Measurements from ENCODE around the gene ENC1.

Gene ENC1

DNA sequence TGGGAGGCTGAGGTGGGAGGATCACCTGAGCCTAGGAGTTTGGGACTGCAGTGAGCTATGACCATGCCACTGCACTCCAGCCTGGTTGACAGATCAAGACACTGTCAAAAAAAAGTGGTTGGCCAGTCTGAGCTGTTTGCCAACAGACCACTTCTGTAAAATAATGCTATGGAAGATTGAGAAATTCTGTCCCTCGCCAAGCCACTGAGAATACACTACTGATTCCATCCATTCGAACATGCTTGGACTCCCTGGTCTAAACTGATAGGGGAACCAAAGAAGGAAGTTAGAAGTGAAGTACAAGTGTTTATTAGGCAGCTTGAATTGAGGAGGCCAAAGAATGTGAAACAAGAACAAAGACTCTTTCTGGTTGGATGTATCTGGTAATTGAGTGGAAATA lies 27.2 kb downstream of the ENC1 start:
- no peak for DNase-seq (ENCODE audit: low read depth in 2 of 3, low spot score in 1 of 3)

DNA sequence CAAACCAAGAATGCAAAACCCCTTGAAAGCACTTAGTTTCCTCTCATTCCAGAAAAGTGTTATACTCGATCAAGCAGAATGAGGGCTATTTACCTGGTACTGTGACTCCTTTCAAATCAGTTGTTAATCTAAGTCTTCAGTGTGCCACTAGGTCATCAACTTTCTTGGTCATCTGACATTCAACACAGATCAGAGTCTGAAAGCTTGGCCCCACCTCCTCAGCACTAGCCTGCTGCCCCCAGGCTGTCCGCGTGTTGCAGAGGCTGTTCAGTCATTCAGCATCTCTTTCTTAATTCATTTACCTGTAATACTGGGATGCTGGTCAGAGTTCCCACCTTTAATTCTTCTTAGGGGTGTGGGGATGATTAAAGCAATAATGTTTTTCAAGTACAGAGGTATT lies 28.5 kb downstream of the ENC1 start:
- DNase-seq (ENCODE audit: low read depth in 2 of 3, low spot score in 1 of 3), result no peak

DNA sequence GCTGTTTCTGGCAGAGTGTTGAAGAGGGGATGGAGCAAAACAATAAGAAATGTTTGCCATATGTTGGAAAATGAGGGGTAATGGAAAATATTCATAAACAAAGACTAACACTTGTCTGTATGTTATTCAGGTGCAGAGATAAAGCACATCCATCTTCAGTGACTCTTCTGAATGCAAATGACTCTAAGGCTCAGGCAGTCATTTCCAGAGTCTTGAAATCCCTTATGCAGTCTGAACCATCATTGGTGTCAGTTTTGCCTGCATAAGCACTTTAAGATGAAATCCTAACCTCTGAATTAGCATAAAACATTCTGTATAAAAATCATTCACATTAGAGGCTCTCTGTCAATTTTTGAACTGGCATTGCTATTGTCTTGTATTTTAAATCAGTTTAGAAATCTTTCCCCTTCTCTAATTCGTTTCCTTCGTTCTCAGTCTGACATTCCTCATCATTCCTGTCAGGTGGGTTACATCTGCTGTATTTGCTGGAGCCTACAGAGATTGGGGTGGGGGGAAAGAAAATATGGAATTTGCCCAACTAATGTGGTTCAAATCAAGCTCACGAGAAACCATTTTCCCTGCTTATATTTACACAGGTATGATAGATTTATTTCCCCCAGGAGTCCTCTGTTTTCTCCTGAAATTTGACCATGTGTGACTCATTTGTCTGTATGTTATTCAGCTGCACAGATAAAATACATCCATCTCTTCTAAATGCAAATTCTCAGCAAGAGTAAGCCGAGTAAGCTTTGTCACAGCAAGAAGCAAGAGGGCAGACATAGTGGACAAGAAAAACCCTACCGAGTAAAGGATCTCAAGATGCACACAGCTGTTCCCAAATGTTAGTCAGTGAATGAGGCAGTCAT lies 31.6 kb downstream of the ENC1 start:
- no peak for DNase-seq (ENCODE audit: low read depth in 2 of 3, low spot score in 1 of 3)

DNA sequence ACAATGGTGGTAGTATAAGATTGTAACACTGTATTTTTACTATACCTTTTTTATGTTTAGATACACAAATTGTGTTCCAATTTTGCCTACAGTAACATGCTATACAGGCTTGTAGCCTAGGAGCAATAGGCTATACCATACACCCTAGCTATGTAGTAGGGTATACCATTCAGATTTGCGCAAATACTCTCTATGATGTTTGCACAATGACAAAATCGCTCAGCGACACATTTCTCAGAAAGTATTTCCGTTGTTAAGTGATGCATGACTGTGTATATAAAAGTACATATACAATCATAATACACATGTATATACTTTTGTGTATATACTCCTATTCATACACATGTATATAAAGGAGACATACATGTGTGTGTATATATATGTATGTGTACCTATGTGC lies 34.8 kb downstream of the ENC1 start:
- no peak for DNase-seq (ENCODE audit: low read depth in 2 of 3, low spot score in 1 of 3)

DNA sequence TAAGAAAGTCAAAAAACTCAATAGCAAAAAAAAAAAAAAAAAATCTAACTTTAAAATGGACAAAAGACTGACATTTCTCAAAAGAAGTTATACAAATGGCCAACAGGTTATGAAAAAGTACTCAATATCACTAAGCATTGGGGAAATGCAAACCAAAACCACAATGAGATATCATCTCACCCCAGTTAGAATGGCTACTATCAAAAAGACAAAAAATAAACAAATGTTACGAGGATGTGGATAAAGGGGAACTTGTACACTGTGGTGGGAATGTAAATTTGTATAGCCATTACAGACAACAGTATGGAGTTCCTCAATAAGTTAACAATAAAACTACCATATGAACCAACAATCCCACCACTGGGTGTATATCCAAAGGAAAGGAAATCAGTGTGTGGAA lies 37.2 kb downstream of the ENC1 start:
- DNase-seq (ENCODE audit: low read depth in 2 of 3, low spot score in 1 of 3), result no peak

DNA sequence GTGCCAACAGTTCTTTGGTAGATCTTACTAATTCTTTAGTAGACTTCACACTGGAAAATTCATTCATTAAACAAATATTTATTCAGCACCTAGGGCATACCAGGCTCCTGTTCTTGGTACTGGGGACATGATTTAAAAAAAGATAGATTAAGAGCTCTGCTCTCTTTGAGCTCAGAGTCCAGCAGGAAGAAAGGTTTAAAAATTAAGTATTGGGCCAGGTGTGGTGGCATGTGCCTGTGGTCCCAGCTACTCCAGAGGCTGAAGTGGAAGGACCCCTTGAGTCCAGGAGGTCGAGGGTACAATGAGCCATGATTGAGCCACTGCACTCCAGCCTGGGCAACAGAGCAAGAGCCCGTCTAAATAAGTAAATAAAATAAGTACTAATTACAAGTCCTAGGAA lies 41.4 kb downstream of the ENC1 start:
- no peak for DNase-seq (ENCODE audit: low read depth in 2 of 3, low spot score in 1 of 3)

DNA sequence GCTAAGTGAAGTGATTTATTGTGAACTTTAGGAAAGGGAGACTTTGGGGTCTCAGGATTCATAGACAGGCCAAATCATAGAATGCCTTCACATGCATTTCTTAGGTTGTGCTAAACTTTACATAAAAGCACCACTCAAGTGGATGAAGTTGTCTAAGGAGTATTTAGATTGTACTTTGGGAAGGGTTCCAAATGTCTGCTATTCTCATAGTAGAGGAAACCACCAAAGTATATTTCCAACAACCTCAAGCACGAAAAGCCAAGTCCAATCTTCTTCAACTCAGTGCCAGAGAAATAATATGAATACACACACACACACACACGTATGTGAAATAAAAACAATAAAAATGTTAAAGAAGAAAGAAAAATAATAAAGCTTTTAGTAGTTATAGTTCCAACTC lies 41.8 kb downstream of the ENC1 start:
- no peak for DNase-seq (ENCODE audit: low read depth in 2 of 3, low spot score in 1 of 3)

DNA sequence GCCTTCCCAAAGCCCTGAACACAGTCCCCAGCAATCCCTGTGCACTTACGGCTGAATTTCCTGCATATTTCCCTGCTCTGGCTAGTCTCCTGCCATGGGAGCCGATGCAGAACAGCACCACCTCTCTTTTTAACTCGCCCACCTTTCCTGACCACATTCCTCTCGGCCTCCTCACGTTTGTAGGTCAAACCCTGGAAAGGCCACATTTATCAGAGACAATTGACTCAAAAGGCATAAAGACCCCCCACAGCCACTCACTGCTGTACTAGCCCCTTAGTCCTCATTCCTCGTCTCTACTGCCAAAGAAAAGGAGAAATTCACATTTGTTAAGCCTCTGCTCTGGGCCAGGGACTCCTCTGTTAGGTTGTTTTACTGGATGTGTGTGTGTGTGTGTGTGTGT lies 43.6 kb downstream of the ENC1 start:
- no peak for DNase-seq (ENCODE audit: low read depth in 2 of 3, low spot score in 1 of 3)

DNA sequence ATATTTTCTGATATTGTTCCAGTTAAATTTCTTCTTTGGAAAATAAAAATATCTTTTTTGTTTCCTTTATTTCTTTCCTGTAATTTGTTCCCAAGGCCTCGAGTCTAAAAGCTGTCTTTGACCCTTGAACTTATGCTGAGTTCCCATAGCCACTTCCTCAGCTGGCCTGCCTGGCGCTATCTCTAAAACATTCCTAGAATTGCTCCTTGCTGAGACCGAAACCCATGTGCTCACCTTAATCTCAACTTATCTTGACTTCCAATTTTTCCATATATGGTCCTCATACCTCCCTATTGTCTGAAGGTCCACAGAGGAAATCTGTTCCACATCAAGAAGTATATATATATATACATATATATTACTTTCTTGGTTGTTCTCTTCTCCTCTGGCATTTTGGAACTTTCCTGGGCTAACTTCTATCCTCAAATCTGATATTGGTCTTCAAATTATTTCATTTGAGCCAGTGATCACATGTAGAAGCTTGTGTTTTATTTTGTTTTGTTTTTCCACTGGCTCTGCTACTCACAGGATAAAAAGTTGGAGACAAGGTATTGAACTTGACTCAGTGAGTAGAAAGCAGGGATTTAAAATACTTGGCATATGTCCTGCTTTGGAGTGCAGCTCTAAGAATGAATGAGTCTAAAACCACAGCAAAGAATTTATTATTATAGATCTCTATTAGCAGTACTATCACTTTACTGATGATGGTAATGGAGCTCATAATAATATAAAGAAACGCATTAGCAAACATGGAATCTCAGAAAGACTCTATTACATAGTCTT lies 45.2 kb downstream of the ENC1 start:
- no peak for DNase-seq (ENCODE audit: low read depth in 2 of 3, low spot score in 1 of 3)

DNA sequence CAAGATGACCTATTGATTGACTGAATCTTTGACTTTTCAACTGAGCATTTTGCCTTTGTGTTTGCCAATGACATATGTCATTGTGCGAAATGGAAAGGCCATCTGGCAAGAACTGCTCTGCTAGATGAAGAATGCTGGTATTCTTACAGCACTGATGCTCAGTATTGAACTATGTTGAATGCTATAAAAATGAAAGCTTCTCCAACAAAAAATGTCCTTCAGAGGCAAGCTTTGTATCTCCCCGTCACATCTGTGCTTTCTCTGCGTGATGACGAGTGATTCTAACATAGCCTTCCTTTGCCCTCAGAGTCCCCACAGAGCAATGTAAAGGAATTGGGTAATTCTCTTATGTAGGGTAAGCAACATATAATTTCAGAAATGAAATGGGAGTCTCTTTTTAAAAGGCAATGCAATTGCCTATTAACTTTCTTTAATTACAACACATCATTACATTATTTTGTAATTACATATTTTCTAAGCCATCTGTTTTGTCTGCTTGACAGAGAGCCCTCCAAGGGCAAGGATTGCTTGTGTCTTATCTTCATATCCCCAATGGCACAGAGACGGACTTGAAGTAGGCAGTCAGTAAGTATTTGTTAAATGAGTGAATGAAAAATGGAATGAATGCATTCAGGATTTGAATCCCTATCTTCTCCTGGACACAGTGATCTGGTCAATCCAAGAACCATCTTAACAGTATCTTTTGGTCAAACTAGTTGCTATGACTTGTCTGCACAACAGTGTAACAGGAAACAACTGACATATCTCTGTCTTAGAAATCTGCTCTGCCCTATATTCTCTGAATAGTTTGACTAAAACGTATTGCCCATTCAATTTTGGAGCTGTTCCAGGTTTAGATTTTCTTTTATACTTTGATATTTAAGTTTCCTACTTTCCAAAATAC lies 46.1 kb downstream of the ENC1 start:
- DNase-seq (ENCODE audit: low read depth in 2 of 3, low spot score in 1 of 3), result no peak

DNA sequence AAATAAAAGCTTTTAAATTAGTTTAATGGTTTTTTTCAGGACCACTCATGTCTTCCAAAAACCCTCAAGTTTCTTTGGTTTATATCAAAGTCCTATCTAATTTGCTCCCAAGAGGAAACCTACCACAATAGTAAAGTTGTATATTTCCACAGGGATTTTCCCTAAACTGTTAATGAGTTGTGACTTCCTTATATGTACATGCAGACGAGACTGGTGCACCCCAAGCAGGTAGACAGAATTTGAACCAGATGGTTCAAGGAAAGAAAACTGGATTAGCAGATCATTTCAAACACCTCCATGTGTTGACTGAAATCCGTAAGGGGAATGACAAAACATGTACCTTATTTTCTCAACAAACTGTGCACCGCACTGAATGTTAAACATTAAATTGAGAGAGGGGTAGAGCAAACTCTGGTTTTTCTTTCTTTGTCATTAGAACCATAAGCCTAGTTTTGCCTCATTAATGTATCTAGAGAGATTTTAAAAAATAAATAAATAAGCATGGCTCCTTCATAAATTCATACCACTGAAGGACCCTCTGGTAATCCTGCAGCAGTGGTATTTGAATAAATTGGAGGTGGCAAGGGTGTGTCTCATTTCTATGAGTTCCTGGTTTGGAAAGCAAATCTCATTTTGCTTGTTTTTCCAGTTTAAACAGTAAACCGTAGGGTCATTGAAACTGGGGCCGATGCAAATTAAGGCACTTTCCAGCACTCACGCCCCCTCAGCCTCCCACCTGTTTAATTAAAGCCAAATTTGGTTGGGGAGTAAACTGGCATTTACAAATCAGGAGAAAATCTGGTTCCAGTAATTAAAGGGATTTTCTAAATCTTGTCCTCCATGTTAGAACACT lies 51.1 kb downstream of the ENC1 start:
- no peak for DNase-seq (ENCODE audit: low read depth in 2 of 3, low spot score in 1 of 3)

DNA sequence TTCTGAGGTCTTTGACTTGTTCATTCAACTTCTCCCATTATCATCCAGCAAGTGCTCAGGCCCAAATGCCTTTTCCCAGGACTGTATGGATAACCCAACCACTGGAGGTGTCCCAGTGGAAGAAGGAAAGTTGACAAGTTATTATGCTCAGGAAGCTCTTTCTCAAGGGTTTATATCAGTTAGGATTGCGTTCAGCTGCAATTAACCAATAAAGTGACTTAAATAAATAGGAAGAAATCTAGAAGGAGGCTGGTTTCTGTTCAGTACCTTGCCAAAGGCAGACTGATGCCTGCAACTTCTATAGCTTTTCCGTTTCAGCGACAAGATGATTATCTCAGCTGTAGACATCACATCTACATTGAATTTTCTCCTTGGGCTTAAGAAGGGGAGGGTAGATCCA lies 52.1 kb downstream of the ENC1 start:
- no peak for DNase-seq (ENCODE audit: low read depth in 2 of 3, low spot score in 1 of 3)

DNA sequence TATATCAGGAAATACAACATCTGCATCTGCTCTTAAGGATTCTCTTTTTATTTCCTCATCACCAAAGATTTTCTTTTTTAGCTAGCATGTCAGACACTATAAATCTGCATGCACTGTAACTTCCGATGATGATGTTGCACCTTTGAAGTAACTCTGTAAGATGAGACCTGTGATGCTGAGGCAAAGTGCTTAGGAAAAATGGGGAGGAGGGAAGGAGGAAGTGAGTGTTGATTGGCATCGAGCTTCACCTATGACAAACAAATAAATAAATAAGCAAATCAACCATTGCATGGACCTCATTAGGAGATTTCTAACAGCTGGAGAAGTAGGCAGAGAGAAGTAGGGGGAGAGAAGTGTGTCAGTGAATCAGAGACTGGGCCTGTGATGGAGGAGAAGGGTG lies 52.6 kb downstream of the ENC1 start:
- DNase-seq (ENCODE audit: low read depth in 2 of 3, low spot score in 1 of 3), result no peak

DNA sequence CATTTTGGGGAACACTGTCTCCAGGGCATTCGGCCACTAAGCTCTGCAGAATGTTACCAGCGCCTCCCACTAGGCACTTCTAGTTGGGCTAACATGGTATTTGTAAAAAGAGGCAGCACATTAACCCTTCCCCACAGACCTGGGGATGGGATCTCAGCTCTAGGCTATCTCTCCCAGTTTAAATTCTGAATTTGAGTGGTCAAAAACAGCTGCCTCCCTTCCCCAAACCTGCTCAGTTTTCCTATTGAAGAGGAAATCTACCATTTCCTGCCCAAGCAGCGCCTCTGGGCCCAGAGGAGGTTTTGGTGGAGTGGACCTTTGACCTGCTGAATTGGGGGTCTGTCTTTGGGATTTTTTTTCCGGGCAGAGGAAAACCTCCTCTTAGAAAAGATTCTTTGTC lies 53.2 kb downstream of the ENC1 start:
- DNase-seq (ENCODE audit: low read depth in 2 of 3, low spot score in 1 of 3), result no peak

DNA sequence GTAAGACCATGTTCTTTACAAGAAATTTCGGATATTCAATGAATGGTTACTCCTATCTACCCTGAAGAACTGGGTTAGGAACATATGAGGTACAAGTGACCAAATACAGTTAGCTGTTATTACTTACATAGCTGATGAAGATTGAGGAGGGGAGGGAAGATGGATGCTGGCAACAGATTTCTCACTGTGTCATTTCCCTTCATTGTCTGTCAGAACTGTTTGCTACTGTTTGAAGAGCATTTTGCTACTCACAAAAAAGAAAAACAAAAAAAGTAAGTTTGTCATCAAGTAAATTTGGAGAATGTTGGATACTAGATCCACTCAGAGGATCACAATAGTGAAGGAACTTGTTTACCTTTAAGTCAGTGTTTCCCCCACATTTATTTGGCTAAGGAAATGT lies 53.7 kb downstream of the ENC1 start:
- DNase-seq (ENCODE audit: low read depth in 2 of 3, low spot score in 1 of 3), result no peak

DNA sequence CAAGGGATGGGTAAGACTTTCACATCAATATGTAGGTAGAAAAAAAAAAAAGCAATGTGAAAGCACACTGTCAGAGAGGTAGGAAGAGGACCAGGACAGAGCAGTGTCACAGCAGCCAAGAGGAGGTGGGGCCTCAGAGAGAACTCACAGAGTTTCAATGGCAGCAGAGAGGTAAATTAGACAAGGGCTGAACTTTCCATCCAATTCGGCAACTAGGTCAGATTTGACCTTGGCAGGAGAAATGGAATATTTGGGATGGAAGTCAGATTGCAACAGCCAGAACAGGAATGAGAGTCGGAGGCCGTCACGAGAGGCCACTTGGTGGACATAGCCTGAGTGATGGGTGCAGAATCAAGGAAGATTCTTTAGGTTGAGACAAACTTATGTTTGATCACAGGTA lies 57.7 kb downstream of the ENC1 start:
- no peak for DNase-seq (ENCODE audit: low read depth in 2 of 3, low spot score in 1 of 3)

DNA sequence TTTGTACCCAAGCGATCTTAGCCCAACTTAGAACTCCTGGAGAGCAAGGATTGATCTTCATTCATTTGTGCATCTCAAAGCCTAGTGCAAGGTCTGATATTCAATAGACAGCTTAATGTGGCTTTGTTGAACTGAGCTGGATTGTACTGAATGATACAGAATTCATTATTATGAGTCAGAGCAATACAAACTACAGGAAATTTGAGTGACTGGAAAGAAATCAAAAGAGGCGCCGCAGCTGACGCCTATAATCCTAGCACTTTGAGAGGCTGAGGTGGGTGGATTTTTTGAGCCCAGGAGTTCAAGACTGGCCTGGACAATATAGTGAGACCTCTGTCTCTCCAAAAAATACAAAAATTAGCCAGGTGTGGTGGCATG lies 58.6 kb downstream of the ENC1 start:
- no peak for DNase-seq (ENCODE audit: low read depth in 2 of 3, low spot score in 1 of 3)

DNA sequence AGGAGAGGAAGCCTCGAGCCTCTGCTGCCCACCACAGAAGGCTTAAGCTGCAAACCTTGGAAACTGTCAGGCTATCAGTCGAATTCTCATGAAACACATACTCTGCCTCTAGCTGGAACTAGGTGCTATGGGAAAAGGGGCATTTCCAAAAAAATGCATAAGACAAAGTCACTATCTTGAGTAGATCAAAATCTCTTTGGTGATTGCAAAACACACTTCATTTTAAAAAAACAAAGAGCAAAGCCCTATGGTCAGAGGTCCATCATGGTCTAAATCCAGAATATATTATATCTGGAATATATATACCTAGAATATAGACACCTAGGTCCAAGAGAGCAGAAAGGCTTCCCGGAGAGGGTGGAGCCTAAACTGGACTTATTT lies 59.8 kb downstream of the ENC1 start:
- DNase-seq (ENCODE audit: low read depth in 2 of 3, low spot score in 1 of 3), result no peak

DNA sequence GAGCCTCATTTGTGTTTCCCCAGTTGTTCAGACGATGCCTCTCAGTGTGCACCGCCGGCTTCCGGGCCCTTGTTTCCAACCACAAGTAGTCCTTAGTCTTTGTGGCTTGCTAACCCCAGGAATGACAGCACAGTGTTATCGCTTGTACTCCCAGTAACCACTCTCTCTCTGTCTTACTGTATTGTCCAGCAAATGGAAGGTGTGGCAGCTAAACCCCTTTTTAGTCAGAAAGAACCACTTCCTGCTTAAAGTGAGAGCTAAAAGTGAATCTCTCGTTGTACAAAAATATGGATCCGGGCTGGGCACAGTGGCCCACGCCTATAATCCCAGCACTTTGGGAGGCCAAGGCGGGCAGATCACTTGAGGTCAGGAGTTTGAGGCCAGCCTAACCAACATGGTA lies 61.3 kb downstream of the ENC1 start:
- DNase-seq (ENCODE audit: low read depth in 2 of 3, low spot score in 1 of 3), result peak; percentile 56 to 71 (median 71)

DNA sequence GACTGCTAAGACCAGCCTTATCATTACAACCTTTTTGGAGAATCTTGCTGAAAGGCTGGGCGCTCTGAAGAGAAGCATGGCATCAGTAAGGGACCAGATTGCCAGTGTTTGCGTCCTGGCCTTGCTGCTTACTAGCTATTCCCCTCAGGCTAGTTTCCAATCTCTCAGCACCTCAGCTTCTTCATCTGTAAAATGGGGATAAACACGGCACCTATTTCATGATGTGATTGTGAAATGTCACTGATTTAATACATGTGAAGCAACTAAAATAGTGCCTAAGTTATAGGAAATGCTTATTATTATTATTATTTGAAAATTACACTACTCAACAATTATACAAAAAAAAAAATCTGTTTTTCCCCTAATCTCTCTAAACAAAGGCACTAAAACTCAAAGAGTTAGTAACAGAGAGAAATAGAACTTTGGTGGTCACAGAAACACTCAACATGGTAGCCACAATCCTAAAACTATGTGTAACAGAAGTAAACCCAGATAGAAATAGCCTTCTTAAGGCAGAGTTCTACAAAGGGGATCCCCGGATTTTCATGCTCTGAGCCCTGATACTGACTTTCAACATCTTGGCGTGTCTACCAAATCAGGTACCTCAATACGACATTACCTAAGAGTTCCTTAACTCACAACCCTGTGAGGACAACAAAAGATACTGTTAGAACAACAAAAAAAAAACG lies 62.0 kb downstream of the ENC1 start:
- no peak for DNase-seq (ENCODE audit: low read depth in 2 of 3, low spot score in 1 of 3)

Data from stimulated activated CD4-positive, alpha-beta T cell treated with anti-CD3 and anti-CD28 coated beads, Interleukin-12 subunit alpha, Interleukin-12 subunit beta, amount 100 ng/mL, for 48 hours (primary cell).